GM13976 (cell line): ENCODE measurements around the gene RGS1.

Experiments used
- DNase-seq: peaks from one replicate; pipeline ENCODE4 v3.0.0; 2012; ENCODE audit warnings: low spot score
- CTCF ChIP-seq: IDR thresholded peaks from 2 replicates; pipeline ENCODE4 v1.5.1; 2012; ENCODE audit warnings: borderline replicate concordance, mild to moderate bottlenecking; ENCODE audit not compliant: insufficient read depth; ENCODE audit errors: extremely low read depth, missing control alignments, control extremely low read depth
- in situ Hi-C: fragments of 300-500 bp; cut with MboI; formaldehyde crosslinking; loops from one replicate; pipeline ENCODE4 v1.12.0; 2022; ENCODE audit warnings: low sequenced_read_pairs, mixed read lengths, inconsistent platforms; ENCODE audit not compliant: unreplicated experiment

RGS1 gene

GRCh38 chr1:192610112-192610889, 34.7 kb downstream of the RGS1 start:
- no peak for TF ChIP-seq CTCF
- peak; percentile 26 for DNase-seq
- in situ Hi-C loops: no loop called here

GRCh38 chr1:192615055-192615454, 39.5 kb downstream of the RGS1 start:
- no peak for TF ChIP-seq CTCF
- DNase-seq: no peak
- in situ Hi-C loops: no loop called here

GRCh38 chr1:192620071-192620635, 44.6 kb downstream of the RGS1 start:
- in situ Hi-C loops: no loop called here
- DNase-seq: no peak
- no peak for TF ChIP-seq CTCF

GRCh38 chr1:192626366-192627179, 51.0 kb downstream of the RGS1 start:
- no peak for DNase-seq
- TF ChIP-seq CTCF: no peak
- in situ Hi-C loops: no loop called here

- TF ChIP-seq CTCF: no peak
- in situ Hi-C loops: no loop called here
Measured at GRCh38 chr1:192627901-192628300, 52.3 kb downstream of the RGS1 start.

GRCh38 chr1:192628396-192629057, 53.0 kb downstream of the RGS1 start:
- no peak for TF ChIP-seq CTCF
- DNase-seq: no peak
- in situ Hi-C loops: no loop called here

More at GRCh38 chr1:192627901-192628300, 52.3 kb downstream of the RGS1 start:
- no peak for DNase-seq
